DND-41 (cell line): ENCODE results near the gene DMC1.

Source experiments
- ATAC-seq: fragments of 200-7000 bp; cut with Tn5 transposase; 3 replicates; pipeline ENCODE4 v1.9.1; 2021; ENCODE audit warnings: low read depth; ENCODE audit not compliant: insufficient read depth
- DNase-seq: peaks from one replicate; pipeline ENCODE4 v3.0.0-alpha.2; 2020
- H2AFZ ChIP-seq: 2 replicates; pipeline ENCODE4 v1.6.0; 2012; ENCODE audit warnings: low read depth, low read length
- H3K27ac ChIP-seq: 2 replicates; pipeline ENCODE4 v1.5.1; 2012; ENCODE audit warnings: low read length, inconsistent platforms
- H3K27me3 ChIP-seq: fragments of 200-600 bp; sonication (generic); 2 replicates; pipeline ENCODE4 v1.6.0; 2012; ENCODE audit warnings: low read length, mild to moderate bottlenecking, inconsistent platforms; ENCODE audit not compliant: insufficient read depth, poor library complexity
- H3K36me3 ChIP-seq: 2 replicates; pipeline ENCODE4 v1.5.1; 2012; ENCODE audit warnings: low read length, inconsistent platforms; ENCODE audit not compliant: insufficient read depth
- H3K4me1 ChIP-seq: 2 replicates; pipeline ENCODE4 v1.5.1; 2012; ENCODE audit warnings: mild to moderate bottlenecking, low read length; ENCODE audit not compliant: insufficient read depth
- H3K4me2 ChIP-seq: 2 replicates; pipeline ENCODE4 v1.6.0; 2012; ENCODE audit warnings: mild to moderate bottlenecking, moderate library complexity, low read length, inconsistent platforms; ENCODE audit not compliant: insufficient read depth
- H3K4me3 ChIP-seq, 2 experiments: fragments of 200-600 bp in 1 of 2; shearing (Covaris generic) in 1 of 2; 2 replicates each; pipeline ENCODE4 v1.5.1; 2012 to 2016; ENCODE audit warnings: inconsistent platforms in 2 of 2, low read length in 2 of 2, mild to moderate bottlenecking in 2 of 2, low read depth in 1 of 2, moderate library complexity in 1 of 2
- H3K79me2 ChIP-seq: 2 replicates; pipeline ENCODE4 v1.6.0; 2012; ENCODE audit warnings: low read length, inconsistent platforms; ENCODE audit not compliant: insufficient read depth
- H3K9ac ChIP-seq: 2 replicates; pipeline ENCODE4 v1.6.0; 2012; ENCODE audit warnings: low read depth, mild to moderate bottlenecking, inconsistent platforms, low read length, moderate library complexity
- H3K9me3 ChIP-seq: 2 replicates; pipeline ENCODE4 v1.5.1; 2012; ENCODE audit warnings: low read length, moderate library complexity, mild to moderate bottlenecking, inconsistent platforms; ENCODE audit not compliant: insufficient read depth, severe bottlenecking
- H4K20me1 ChIP-seq: 2 replicates; pipeline ENCODE4 v1.6.0; 2012; ENCODE audit warnings: low read length; ENCODE audit not compliant: insufficient read depth
- EZH2 ChIP-seq: IDR thresholded peaks from 3 replicates; pipeline ENCODE4 v1.6.1; 2012; ENCODE audit warnings: borderline replicate concordance, low read depth, mild to moderate bottlenecking, moderate library complexity, low read length, inconsistent platforms; ENCODE audit not compliant: severe bottlenecking
- TF ChIP-seq, protein P1 (sequence below): IDR thresholded peaks from 2 replicates; pipeline ENCODE4 v1.5.1; 2012; ENCODE audit warnings: borderline replicate concordance, low read length, moderate library complexity, mild to moderate bottlenecking; ENCODE audit not compliant: poor library complexity, severe bottlenecking; ENCODE audit errors: extremely low read depth

DMC1 gene

DNA sequence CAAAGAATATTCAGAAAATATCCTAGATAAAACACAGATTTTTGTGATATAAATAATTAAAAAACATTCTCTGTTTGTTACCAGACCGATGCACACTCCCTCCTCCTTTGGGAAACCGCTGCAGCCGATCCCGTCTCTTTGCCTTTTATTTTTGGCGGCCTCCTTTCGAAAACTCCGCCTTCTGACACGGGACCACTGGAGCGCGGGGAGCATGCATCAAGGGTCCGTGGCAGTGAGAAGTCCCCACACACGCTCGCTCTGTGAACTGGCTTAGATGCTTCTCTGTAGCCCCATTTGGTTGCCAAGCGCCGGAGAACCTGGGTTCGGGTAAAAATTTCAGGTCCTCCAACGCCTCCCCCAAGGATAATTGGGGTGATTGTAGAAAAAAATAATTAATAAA, 80.8 kb downstream of the DMC1 start:
- TF ChIP-seq EZH2: no peak
- TF ChIP-seq, protein P1, sequence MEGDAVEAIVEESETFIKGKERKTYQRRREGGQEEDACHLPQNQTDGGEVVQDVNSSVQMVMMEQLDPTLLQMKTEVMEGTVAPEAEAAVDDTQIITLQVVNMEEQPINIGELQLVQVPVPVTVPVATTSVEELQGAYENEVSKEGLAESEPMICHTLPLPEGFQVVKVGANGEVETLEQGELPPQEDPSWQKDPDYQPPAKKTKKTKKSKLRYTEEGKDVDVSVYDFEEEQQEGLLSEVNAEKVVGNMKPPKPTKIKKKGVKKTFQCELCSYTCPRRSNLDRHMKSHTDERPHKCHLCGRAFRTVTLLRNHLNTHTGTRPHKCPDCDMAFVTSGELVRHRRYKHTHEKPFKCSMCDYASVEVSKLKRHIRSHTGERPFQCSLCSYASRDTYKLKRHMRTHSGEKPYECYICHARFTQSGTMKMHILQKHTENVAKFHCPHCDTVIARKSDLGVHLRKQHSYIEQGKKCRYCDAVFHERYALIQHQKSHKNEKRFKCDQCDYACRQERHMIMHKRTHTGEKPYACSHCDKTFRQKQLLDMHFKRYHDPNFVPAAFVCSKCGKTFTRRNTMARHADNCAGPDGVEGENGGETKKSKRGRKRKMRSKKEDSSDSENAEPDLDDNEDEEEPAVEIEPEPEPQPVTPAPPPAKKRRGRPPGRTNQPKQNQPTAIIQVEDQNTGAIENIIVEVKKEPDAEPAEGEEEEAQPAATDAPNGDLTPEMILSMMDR: no peak
- no peak overlapping the region for H2AFZ ChIP-seq
- peaks cover 48% of the 10 kb centered on the region for H4K20me1 ChIP-seq
- no peak for ATAC-seq
- H3K9ac ChIP-seq: no peak overlapping the region
- H3K79me2 ChIP-seq: peaks cover 27% of the 10 kb centered on the region
- no peak for DNase-seq
- H3K4me1 ChIP-seq: peaks cover 4% of the 10 kb centered on the region; the same call in 1 of the 2 replicates
- no peak overlapping the region for H3K4me2 ChIP-seq
- no peaks in the 10 kb centered on the region for H3K9me3 ChIP-seq
- no peak overlapping the region for H3K4me3 ChIP-seq
- H3K27ac ChIP-seq: no peak overlapping the region
- H3K27me3 ChIP-seq: no peaks in the 10 kb centered on the region
- H3K36me3 ChIP-seq: peaks cover 98% of the 10 kb centered on the region

DNA sequence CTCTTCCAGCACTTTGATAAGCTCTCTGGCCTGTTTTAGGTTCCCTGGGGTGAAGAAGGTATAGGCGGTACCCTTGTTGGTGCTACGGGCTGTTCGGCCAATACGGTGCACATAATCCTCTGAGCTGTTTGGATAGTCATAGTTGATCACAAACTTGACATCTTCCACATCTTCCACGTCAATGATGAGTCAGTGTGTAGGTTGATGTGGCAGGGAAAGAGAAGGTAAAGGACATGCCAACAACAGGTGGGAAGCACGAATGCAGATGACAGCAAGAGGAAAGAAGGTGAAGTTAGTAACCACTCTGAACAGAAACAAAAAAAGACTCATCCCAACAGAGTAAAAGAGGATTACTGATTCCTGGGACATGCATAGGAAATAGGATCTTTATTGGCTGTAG, 82.0 kb downstream of the DMC1 start:
- Histone ChIP-seq H3K9me3 (no peaks in the 10 kb centered on the region), H3K9ac (no peak overlapping the region), H2AFZ (no peak overlapping the region), H3K4me2 (no peak overlapping the region), H3K4me1 (peaks cover under 1% of the 10 kb centered on the region; the same call in 1 of the 2 replicates), H4K20me1 (peaks cover 45% of the 10 kb centered on the region), H3K27me3 (no peaks in the 10 kb centered on the region), H3K4me3 (no peak overlapping the region), H3K79me2 (peaks cover 16% of the 10 kb centered on the region), H3K36me3 (peaks cover 98% of the 10 kb centered on the region), H3K27ac (no peak overlapping the region)
- no peak for ATAC-seq
- TF ChIP-seq, protein P1: no peak
- TF ChIP-seq EZH2: no peak
- no peak for DNase-seq

DNA sequence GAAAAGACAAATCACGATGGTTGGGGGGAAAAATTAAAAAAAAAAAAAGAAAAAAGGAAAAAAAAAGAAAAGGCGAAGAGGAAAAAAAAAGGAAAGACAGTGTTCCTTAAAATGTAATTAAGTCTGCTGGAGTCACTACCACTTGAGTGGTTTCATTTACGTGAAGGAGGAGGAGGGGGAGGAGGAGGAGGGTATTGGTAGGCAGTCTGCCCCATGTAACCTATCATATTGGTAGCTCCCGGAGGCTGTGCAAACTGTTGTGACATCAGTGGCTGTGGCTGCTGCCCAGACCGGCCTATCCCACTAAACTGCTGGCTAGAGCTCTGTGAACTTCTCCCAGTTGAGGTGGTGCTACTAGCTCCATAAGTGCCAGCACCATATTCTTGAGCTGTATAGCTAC, 84.2 kb downstream of the DMC1 start:
- Histone ChIP-seq H3K27ac (no peak overlapping the region), H3K4me3 (no peak overlapping the region), H3K4me2 (no peak overlapping the region), H3K4me1 (no peaks in the 10 kb centered on the region), H3K9me3 (no peaks in the 10 kb centered on the region), H3K36me3 (peaks cover 96% of the 10 kb centered on the region), H3K79me2 (peaks cover 12% of the 10 kb centered on the region), H4K20me1 (peaks cover 40% of the 10 kb centered on the region), H3K27me3 (no peaks in the 10 kb centered on the region), H3K9ac (no peak overlapping the region), H2AFZ (no peak overlapping the region)
- DNase-seq: no peak
- ATAC-seq: peak; percentile 33; the same call in 2 of the 3 replicates
- no peak for TF ChIP-seq EZH2
- TF ChIP-seq, protein P1: no peak

DNA sequence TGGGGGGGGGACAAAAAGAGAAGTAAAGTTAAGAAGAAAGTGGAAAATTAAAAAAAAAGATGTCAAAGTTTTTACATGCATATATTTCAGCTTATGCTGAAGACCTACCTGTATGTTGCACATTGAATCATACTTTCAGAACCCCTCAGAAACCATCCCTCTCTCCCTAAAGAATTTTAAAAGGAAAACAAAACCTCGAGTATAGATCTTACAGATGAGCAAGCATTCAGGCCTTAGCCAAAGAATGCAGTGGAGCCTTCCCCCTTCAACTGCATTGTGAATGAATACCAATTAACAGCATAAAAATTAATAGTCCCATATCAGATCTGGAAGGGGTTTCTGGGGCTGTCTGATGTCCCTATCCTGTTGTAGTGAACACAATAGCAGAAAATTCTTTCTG, 85.7 kb downstream of the DMC1 start:
- Histone ChIP-seq H3K9me3 (no peaks in the 10 kb centered on the region), H4K20me1 (peaks cover 32% of the 10 kb centered on the region), H3K79me2 (peaks cover 5% of the 10 kb centered on the region; the same call in 1 of the 2 replicates), H3K4me2 (no peak overlapping the region), H3K36me3 (peaks cover 80% of the 10 kb centered on the region), H3K27ac (0 out of 2 replicates have a peak overlapping the region, but pooled peaks have one; percentile 6), H3K4me3 (no peak overlapping the region), H3K9ac (no peak overlapping the region), H3K27me3 (no peaks in the 10 kb centered on the region), H3K4me1 (no peaks in the 10 kb centered on the region), H2AFZ (no peak overlapping the region)
- ATAC-seq: no peak
- no peak for DNase-seq
- no peak for TF ChIP-seq EZH2
- TF ChIP-seq, protein P1: no peak
